ENCODE measurements around the gene MRAS. TPM values are rescaled to one million over a fixed set of nuclear protein-coding genes. Genes with fewer than 3 reads are reported as not detected.

Gene MRAS
- total RNA-seq, 2 donors from 2014 or later, result 58.6 to 62.3 TPM

DNA sequence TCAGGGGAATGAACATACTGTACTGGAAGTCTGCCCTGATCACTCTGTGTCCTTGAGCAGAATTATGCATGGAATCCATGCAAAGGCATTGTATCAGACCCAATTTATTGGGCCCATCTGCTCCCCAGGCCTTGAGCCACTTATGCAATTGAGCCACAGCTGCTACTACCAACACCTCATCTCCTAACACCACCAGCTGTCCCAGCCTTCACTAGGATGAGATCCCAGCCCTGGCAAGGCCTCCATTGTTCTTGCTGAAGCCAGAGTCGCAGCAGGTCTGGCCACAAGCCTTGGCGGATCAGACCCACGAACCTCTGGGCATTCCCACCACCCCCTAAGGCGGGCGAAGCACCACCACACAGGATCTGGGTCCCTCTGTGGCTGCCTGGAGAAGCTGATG, 9.6 kb upstream of the MRAS start:
- Histone ChIP-seq H3K4me1 (ENCODE audit: control insufficient read depth in 1 of 2, low read depth in 2 of 2) (peaks cover 0 to 7% of the 10 kb centered on the region in 2 donors), H3K9me3 (no peaks in the 10 kb centered on the region), H3K4me3 (no peak overlapping the region), H3K27ac (no peak overlapping the region), H3K36me3 (no peaks in the 10 kb centered on the region), H3K27me3 (replicated peaks; ENCODE audit: insufficient read depth) (no peaks in the 10 kb centered on the region)
- DNase-seq (ENCODE audit: low spot score) (no peak), ATAC-seq (ENCODE audit: insufficient number of reproducible peaks, low FRiP score, low read depth) (no peak)
- TF ChIP-seq, protein P1, sequence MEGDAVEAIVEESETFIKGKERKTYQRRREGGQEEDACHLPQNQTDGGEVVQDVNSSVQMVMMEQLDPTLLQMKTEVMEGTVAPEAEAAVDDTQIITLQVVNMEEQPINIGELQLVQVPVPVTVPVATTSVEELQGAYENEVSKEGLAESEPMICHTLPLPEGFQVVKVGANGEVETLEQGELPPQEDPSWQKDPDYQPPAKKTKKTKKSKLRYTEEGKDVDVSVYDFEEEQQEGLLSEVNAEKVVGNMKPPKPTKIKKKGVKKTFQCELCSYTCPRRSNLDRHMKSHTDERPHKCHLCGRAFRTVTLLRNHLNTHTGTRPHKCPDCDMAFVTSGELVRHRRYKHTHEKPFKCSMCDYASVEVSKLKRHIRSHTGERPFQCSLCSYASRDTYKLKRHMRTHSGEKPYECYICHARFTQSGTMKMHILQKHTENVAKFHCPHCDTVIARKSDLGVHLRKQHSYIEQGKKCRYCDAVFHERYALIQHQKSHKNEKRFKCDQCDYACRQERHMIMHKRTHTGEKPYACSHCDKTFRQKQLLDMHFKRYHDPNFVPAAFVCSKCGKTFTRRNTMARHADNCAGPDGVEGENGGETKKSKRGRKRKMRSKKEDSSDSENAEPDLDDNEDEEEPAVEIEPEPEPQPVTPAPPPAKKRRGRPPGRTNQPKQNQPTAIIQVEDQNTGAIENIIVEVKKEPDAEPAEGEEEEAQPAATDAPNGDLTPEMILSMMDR (IDR thresholded peaks at IDR 0.05), result no peak

DNA sequence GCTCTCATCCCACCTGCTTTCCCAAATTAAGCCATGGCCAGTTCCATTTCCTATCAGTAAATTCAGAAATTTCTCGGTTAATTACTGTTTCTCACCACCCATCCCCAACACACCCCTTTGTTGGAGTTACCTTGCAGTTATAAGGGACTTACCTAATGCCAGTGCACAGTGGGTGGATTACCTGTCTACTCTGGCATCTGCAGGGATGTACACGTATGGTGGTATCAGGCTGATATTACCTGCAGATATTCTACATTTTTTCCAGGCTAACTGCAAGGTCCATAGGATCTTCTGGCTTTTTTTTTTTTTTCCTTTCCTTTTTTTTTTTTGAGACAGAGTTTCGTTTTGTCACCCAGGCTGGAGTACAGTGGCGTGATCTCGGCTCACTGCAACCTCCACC, 7.9 kb upstream of the MRAS start:
- Histone ChIP-seq H3K27ac (no peak overlapping the region), H3K4me1 (ENCODE audit: control insufficient read depth in 1 of 2, low read depth in 2 of 2) (peaks cover 0 to 7% of the 10 kb centered on the region in 2 donors), H3K36me3 (no peaks in the 10 kb centered on the region), H3K4me3 (no peak overlapping the region), H3K27me3 (replicated peaks; ENCODE audit: insufficient read depth) (no peaks in the 10 kb centered on the region), H3K9me3 (no peaks in the 10 kb centered on the region)
- DNase-seq (ENCODE audit: low spot score), result no peak
- TF ChIP-seq, protein P1 (IDR thresholded peaks at IDR 0.05), result no peak
- no peak for ATAC-seq (ENCODE audit: insufficient number of reproducible peaks, low FRiP score, low read depth)

DNA sequence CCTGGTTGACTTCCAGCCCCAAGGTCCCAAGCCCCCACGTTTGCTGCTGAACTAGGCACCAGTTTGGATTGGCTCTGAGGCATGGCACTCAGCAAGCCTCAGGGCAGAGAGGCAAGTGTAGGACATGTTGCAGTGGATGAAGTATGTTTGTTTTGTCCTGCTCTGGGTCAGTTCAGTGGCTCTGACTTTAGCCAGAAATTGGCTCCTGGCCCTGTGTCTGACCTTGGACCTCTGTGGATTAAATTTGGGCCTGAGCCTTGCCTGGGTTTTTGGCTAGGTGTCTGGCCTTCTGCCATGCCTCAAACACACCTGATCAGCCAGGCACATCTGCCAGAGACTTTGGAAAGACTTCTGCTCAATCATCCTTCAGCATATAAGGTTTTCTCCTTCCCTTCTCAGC, 3.6 kb upstream of the MRAS start:
- Histone ChIP-seq H3K4me1 (ENCODE audit: control insufficient read depth in 1 of 2, low read depth in 2 of 2) (peaks cover 0 to 4% of the 10 kb centered on the region in 2 donors), H3K36me3 (no peaks in the 10 kb centered on the region), H3K9me3 (no peaks in the 10 kb centered on the region), H3K4me3 (no peak overlapping the region), H3K27ac (no peak overlapping the region), H3K27me3 (replicated peaks; ENCODE audit: insufficient read depth) (no peaks in the 10 kb centered on the region)
- ATAC-seq (ENCODE audit: insufficient number of reproducible peaks, low FRiP score, low read depth) (no peak), DNase-seq (ENCODE audit: low spot score) (no peak)
- TF ChIP-seq, protein P1 (IDR thresholded peaks at IDR 0.05), result no peak

DNA sequence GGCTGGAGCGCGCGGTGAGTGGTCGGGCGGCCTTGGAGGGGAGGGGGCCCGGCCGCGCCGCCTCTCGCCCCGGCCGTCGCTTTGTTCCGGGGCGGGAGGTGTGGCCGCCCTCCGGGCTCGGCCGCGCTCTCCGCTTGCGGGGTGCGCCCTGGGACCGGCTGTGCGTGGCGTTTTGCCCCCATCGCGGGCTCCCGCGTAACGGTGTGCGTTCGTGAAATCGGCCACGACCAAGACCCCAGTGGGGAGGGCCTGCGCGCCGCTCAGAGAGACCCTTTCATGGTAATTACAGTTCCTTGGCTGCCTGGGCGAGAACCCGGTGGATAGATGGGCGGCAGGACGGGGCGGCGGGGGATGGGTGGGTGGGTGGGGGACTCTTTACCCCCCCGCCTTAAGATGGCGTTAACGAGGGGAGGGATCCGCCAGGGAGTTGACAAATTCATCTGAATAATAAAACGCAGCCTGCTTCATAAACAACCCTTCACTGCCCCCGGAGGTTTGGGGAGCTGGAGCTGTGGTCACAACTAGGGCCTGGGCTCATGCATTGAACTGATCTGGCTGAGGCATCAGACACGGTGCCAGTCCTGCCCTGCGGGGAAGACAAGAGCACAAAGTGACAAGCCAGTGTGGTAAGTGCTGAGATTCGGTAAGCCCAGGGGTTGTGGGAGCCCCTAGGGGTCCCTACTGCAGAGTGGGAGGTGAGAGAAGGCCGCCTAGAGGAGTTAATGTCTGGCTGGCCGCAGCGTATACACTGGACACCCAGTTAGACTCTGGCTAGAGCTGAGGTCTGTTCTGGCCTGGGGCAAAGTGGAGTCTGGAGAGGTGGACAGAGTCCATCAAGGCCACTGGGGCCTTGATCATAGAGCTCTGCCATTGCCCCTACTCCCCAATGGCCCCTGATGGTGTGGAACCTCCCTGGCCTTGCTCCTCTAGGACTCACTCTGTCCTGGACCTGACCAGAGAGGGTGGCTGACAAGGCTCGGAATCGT, 668 bp downstream of the MRAS start:
- DNase-seq (ENCODE audit: low spot score) (no peak), ATAC-seq (ENCODE audit: insufficient number of reproducible peaks, low FRiP score, low read depth) (no peak)
- no peaks in the 10 kb centered on the region for H3K27me3 ChIP-seq (replicated peaks; ENCODE audit: insufficient read depth)
- TF ChIP-seq, protein P1 (IDR thresholded peaks at IDR 0.05), result no peak
- no peaks in the 10 kb centered on the region for H3K9me3 ChIP-seq
- H3K36me3 ChIP-seq, result no peaks in the 10 kb centered on the region
- peak overlapping the region; percentile 87 for H3K4me3 ChIP-seq
- peak overlapping the region; percentile 89 to 95 for H3K27ac ChIP-seq
- peaks cover 17 to 44% of the 10 kb centered on the region in 2 donors for H3K4me1 ChIP-seq (ENCODE audit: control insufficient read depth in 1 of 2, low read depth in 2 of 2)

DNA sequence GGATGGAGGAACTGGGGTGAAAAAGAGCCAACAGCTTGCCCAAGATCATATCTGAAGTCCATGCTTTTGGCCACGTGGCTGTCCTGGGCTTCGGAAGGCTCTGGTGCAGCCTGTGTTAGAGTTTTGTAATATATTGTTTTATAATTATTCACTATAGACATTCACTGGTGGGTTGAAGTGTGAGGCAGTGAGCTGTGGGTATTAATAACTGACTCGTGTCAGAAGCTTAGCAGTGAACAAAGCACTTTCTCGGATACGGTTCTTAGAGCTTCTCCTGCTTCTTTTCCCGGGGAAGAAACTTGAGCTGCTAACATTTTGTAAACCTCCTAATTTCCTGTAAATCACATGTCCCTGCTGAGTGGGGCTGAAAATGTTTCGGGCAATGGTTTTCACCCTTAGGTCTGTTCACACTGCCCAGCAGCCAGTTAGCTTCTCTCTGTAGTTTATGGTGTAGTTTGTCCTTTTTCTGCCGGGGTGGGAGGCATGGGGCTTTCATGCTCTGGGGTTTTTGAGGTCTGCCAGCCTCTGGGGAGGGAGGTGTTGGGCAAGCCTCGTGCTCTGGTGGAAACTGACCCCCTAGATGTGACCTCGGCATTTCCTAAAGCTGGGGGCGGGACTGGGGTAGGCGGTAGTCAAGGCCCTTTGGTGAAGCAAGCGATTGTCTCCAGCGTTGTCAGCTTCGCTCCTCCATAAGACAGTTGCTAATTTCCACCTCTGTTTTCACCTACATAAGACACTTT, 1.7 kb downstream of the MRAS start:
- Histone ChIP-seq H3K4me1 (ENCODE audit: control insufficient read depth in 1 of 2, low read depth in 2 of 2) (peaks cover 17 to 55% of the 10 kb centered on the region in 2 donors), H3K9me3 (no peaks in the 10 kb centered on the region), H3K36me3 (no peaks in the 10 kb centered on the region), H3K4me3 (peak overlapping the region; percentile 87), H3K27ac (peak overlapping the region; percentile 89 to 95), H3K27me3 (replicated peaks; ENCODE audit: insufficient read depth) (no peaks in the 10 kb centered on the region)
- ATAC-seq (ENCODE audit: insufficient number of reproducible peaks, low FRiP score, low read depth), result no peak
- DNase-seq (ENCODE audit: low spot score), result no peak
- TF ChIP-seq, protein P1 (IDR thresholded peaks at IDR 0.05), result no peak

Measured in thoracic aorta (tissue), 2 donors.